A673 (cell line): ENCODE measurements around the gene METTL18.

Experiments used
- EZH2 ChIP-seq: fragments of 200-600 bp; sonication (generic); IDR thresholded peaks from 2 replicates; pipeline ENCODE4 v1.6.1; 2017; ENCODE audit warnings: borderline replicate concordance, low read depth, mild to moderate bottlenecking, mixed read lengths, antibody characterized with exemption, low read length; ENCODE audit not compliant: poor library complexity, severe bottlenecking
- TF ChIP-seq, protein P1 (sequence below): fragments of 300-800, 200-600 bp; sonication (generic); conservative IDR thresholded peaks from 2 replicates; pipeline ENCODE4 v1.5.1; 2017; ENCODE audit warnings: low read depth, mild to moderate bottlenecking, antibody characterized with exemption, low read length, moderate library complexity, mixed read lengths

DNA sequence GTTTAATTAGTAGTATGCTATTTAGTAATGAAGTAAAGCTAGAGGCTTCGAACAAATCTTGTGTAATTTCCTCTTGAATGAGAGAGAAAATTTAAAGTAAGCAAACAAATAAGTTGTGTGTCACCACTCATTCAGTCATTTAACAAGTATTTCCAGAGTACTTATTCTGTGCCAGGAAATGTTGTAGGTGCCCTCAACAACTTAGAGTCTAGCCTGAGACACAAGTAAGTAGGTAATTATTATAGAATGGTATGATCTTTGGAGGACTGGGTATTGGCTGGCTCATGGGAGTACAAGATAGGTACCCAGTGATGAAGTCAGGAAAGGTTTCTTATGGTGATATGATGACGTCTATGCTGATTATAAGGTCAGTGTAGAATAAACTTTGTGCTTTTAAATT lies 17.4 kb upstream of the METTL18 start:
- TF ChIP-seq, protein P1, sequence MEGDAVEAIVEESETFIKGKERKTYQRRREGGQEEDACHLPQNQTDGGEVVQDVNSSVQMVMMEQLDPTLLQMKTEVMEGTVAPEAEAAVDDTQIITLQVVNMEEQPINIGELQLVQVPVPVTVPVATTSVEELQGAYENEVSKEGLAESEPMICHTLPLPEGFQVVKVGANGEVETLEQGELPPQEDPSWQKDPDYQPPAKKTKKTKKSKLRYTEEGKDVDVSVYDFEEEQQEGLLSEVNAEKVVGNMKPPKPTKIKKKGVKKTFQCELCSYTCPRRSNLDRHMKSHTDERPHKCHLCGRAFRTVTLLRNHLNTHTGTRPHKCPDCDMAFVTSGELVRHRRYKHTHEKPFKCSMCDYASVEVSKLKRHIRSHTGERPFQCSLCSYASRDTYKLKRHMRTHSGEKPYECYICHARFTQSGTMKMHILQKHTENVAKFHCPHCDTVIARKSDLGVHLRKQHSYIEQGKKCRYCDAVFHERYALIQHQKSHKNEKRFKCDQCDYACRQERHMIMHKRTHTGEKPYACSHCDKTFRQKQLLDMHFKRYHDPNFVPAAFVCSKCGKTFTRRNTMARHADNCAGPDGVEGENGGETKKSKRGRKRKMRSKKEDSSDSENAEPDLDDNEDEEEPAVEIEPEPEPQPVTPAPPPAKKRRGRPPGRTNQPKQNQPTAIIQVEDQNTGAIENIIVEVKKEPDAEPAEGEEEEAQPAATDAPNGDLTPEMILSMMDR: no peak
- no peak for TF ChIP-seq EZH2
